Hepatocyte (in vitro differentiated cells): ENCODE measurements around the gene ERFL.
"Not testable (repeated sequence)": the region's sequence is repeated elsewhere in the genome, so short reads cannot be mapped to it uniquely, and the experiment has no call there.

Source experiments
- EZH2 ChIP-seq: fragments of 200-600 bp; sonication (generic); IDR thresholded peaks from 2 replicates; pipeline ENCODE4 v1.6.1; 2016; ENCODE audit warnings: antibody characterized with exemption, mild to moderate bottlenecking, borderline replicate concordance
- EZH2phosphoT487 ChIP-seq: fragments of 200-600 bp; sonication (generic); IDR thresholded peaks from one replicate; pipeline ENCODE4 v1.6.1; 2018; ENCODE audit warnings: antibody characterized with exemption, mild to moderate bottlenecking, low read depth, moderate library complexity; ENCODE audit not compliant: unreplicated experiment, severe bottlenecking
- TF ChIP-seq, protein P1 (sequence below): fragments of 200-600 bp; sonication (generic); IDR thresholded peaks from 2 replicates; pipeline ENCODE4 v1.5.1; 2016; ENCODE audit warnings: antibody characterized with exemption, mild to moderate bottlenecking; ENCODE audit not compliant: poor library complexity

GRCh38 chr19:41875973-41876372, 52.3 kb downstream of the ERFL start:
- TF ChIP-seq, protein P1, sequence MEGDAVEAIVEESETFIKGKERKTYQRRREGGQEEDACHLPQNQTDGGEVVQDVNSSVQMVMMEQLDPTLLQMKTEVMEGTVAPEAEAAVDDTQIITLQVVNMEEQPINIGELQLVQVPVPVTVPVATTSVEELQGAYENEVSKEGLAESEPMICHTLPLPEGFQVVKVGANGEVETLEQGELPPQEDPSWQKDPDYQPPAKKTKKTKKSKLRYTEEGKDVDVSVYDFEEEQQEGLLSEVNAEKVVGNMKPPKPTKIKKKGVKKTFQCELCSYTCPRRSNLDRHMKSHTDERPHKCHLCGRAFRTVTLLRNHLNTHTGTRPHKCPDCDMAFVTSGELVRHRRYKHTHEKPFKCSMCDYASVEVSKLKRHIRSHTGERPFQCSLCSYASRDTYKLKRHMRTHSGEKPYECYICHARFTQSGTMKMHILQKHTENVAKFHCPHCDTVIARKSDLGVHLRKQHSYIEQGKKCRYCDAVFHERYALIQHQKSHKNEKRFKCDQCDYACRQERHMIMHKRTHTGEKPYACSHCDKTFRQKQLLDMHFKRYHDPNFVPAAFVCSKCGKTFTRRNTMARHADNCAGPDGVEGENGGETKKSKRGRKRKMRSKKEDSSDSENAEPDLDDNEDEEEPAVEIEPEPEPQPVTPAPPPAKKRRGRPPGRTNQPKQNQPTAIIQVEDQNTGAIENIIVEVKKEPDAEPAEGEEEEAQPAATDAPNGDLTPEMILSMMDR, result not testable (repeated sequence)
- not testable (repeated sequence) for TF ChIP-seq EZH2, EZH2phosphoT487
